8988T (cell line): Measurements from ENCODE around the gene PPP1R12C.
"Not testable (repeated sequence)": the region's sequence is repeated elsewhere in the genome, so short reads cannot be mapped to it uniquely, and the experiment has no call there.

Source experiments
- DNase-seq: peaks from one replicate; pipeline ENCODE4 v3.0.0; 2011

Gene PPP1R12C

GRCh38 chr19:55116859-55117662, at the start of gene PPP1R12C:
TSS of gene PPP1R12C (minus strand) at chr19:55117637. CDS start at chr19:55117543, 94 bp downstream.
- no peak for DNase-seq

- DNase-seq = peak; percentile 94
These were observed 49.3 kb upstream of the PPP1R12C start, which contains the start of gene DNAAF3 for GRCh38 chr19:55166530-55167268. TSS of gene DNAAF3 (minus strand) at chr19:55166613. CDS start at chr19:55166413, 200 bp downstream.

- peak; percentile 75 for DNase-seq
These were observed 48.6 kb upstream of the PPP1R12C start for GRCh38 chr19:55165952-55166529.

GRCh38 chr19:55161571-55162322, 44.3 kb upstream of the PPP1R12C start:
- no peak for DNase-seq

- no peak for DNase-seq
These were observed 43.5 kb upstream of the PPP1R12C start for GRCh38 chr19:55160986-55161365.

GRCh38 chr19:55160128-55160985, 42.9 kb upstream of the PPP1R12C start:
- peak; percentile 97 for DNase-seq

- DNase-seq = no peak
These were observed 41.7 kb upstream of the PPP1R12C start for GRCh38 chr19:55158848-55159749.

- no peak for DNase-seq
These were observed 41.0 kb upstream of the PPP1R12C start for GRCh38 chr19:55158423-55158822.

GRCh38 chr19:55157064-55157908, 39.8 kb upstream of the PPP1R12C start, which contains the start of gene TNNI3:
TSS of gene TNNI3 (minus strand) at chr19:55157732. CDS start at chr19:55157589, 143 bp downstream.
- DNase-seq = no peak

GRCh38 chr19:55156202-55157063, 39.0 kb upstream of the PPP1R12C start:
- DNase-seq = peak; percentile 75

- not testable (repeated sequence) for DNase-seq
These were observed 38.3 kb upstream of the PPP1R12C start for GRCh38 chr19:55155784-55156183.

GRCh38 chr19:55153652-55154264, 36.3 kb upstream of the PPP1R12C start:
- DNase-seq = no peak

GRCh38 chr19:55152017-55152416, 34.6 kb upstream of the PPP1R12C start:
- no peak for DNase-seq

GRCh38 chr19:55149078-55150003, 31.9 kb upstream of the PPP1R12C start, which contains the start of gene TNNT1:
TSS of gene TNNT1 (minus strand) at chr19:55149206. CDS start at chr19:55147157, 2,049 bp downstream.
- DNase-seq = no peak

GRCh38 chr19:55147545-55148251, 30.3 kb upstream of the PPP1R12C start:
- no peak for DNase-seq

GRCh38 chr19:55146705-55147273, 29.4 kb upstream of the PPP1R12C start:
- DNase-seq = peak; percentile 59
